Testis (tissue), 2 donors: ENCODE data around the gene OR3A1.

Source experiments
- POLR2A ChIP-seq: fragments of 450-650 bp; IDR thresholded peaks from one replicate; pipeline ENCODE4 v1.6.1; 2017; ENCODE audit warnings: antibody characterized with exemption, mild to moderate bottlenecking, moderate library complexity
- TF ChIP-seq, protein P1 (sequence below), 3 experiments: fragments of 450-650 bp in 2 of 3; fragments of 200-600 bp in 1 of 3; sonication (generic) in 1 of 3; IDR thresholded peaks; one replicate each; pipeline ENCODE4 v1.5.1; 2016 to 2019; ENCODE audit warnings: antibody characterized with exemption in 3 of 3, mild to moderate bottlenecking in 2 of 3, moderate library complexity in 1 of 3

GRCh38 chr17:3271072-3271848, 26.9 kb downstream of the OR3A1 start:
- TF ChIP-seq POLR2A: no peak
- TF ChIP-seq, protein P1, sequence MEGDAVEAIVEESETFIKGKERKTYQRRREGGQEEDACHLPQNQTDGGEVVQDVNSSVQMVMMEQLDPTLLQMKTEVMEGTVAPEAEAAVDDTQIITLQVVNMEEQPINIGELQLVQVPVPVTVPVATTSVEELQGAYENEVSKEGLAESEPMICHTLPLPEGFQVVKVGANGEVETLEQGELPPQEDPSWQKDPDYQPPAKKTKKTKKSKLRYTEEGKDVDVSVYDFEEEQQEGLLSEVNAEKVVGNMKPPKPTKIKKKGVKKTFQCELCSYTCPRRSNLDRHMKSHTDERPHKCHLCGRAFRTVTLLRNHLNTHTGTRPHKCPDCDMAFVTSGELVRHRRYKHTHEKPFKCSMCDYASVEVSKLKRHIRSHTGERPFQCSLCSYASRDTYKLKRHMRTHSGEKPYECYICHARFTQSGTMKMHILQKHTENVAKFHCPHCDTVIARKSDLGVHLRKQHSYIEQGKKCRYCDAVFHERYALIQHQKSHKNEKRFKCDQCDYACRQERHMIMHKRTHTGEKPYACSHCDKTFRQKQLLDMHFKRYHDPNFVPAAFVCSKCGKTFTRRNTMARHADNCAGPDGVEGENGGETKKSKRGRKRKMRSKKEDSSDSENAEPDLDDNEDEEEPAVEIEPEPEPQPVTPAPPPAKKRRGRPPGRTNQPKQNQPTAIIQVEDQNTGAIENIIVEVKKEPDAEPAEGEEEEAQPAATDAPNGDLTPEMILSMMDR (IDR thresholded peaks at IDR 0.05): no peak
